ENCODE measurements around the gene GJB2.

The GJB2 gene

GRCh38 chr13:20193162-20193906 lies 596 bp upstream of the GJB2 start:
- H3K9ac ChIP-seq (ENCODE audit: insufficient read length, low read depth), result peak overlapping the region; percentile 61
- no peak for DNase-seq (ENCODE audit: low read depth, low spot score)
- no peaks in the 10 kb centered on the region for H3K9me3 ChIP-seq (ENCODE audit: insufficient read depth, low read length)
- peaks cover 72% of the 10 kb centered on the region for H3K27me3 ChIP-seq (ENCODE audit: insufficient read depth, insufficient read length)
- no peaks in the 10 kb centered on the region for H3K4me1 ChIP-seq (ENCODE audit: insufficient read depth, insufficient read length)
- H3K36me3 ChIP-seq (ENCODE audit: insufficient read depth, insufficient read length, low read length), result no peaks in the 10 kb centered on the region
- H3K4me3 ChIP-seq (ENCODE audit: insufficient read length, low read depth), result peak overlapping the region; percentile 26
- no peak for TF ChIP-seq YY1 (IDR thresholded peaks at IDR 0.05; ENCODE audit: insufficient read depth, insufficient read length)
- no peak for TF ChIP-seq ZNF274 (IDR thresholded peaks at IDR 0.05; ENCODE audit: low read depth, low read length)
- TF ChIP-seq SUZ12 (IDR thresholded peaks at IDR 0.05; ENCODE audit: extremely low read depth, insufficient read depth, insufficient read length), result no peak

- Histone ChIP-seq H3K4me1 (ENCODE audit: insufficient read depth, insufficient read length) (no peaks in the 10 kb centered on the region), H3K27me3 (ENCODE audit: insufficient read depth, insufficient read length) (peaks cover 72% of the 10 kb centered on the region), H3K4me3 (ENCODE audit: insufficient read length, low read depth) (peak overlapping the region; percentile 44), H3K9me3 (ENCODE audit: insufficient read depth, low read length) (no peaks in the 10 kb centered on the region), H3K9ac (ENCODE audit: insufficient read length, low read depth) (peak overlapping the region; percentile 67), H3K36me3 (ENCODE audit: insufficient read depth, insufficient read length, low read length) (no peaks in the 10 kb centered on the region)
- no peak for TF ChIP-seq SUZ12 (IDR thresholded peaks at IDR 0.05; ENCODE audit: extremely low read depth, insufficient read depth, insufficient read length)
- TF ChIP-seq ZNF274 (IDR thresholded peaks at IDR 0.05; ENCODE audit: low read depth, low read length), result no peak
- TF ChIP-seq YY1 (IDR thresholded peaks at IDR 0.05; ENCODE audit: insufficient read depth, insufficient read length), result no peak
- no peak for DNase-seq (ENCODE audit: low read depth, low spot score)
These were observed 441 bp downstream of the GJB2 start for GRCh38 chr13:20192158-20192835.

GRCh38 chr13:20191311-20192157 lies 1.2 kb downstream of the GJB2 start:
- TF ChIP-seq YY1 (IDR thresholded peaks at IDR 0.05; ENCODE audit: insufficient read depth, insufficient read length) (no peak), SUZ12 (IDR thresholded peaks at IDR 0.05; ENCODE audit: extremely low read depth, insufficient read depth, insufficient read length) (no peak), ZNF274 (IDR thresholded peaks at IDR 0.05; ENCODE audit: low read depth, low read length) (no peak)
- peaks cover 72% of the 10 kb centered on the region for H3K27me3 ChIP-seq (ENCODE audit: insufficient read depth, insufficient read length)
- no peaks in the 10 kb centered on the region for H3K4me1 ChIP-seq (ENCODE audit: insufficient read depth, insufficient read length)
- H3K4me3 ChIP-seq (ENCODE audit: insufficient read length, low read depth), result peak overlapping the region; percentile 44
- DNase-seq (ENCODE audit: low read depth, low spot score), result no peak
- no peaks in the 10 kb centered on the region for H3K9me3 ChIP-seq (ENCODE audit: insufficient read depth, low read length)
- peak overlapping the region; percentile 37 for H3K9ac ChIP-seq (ENCODE audit: insufficient read length, low read depth)
- H3K36me3 ChIP-seq (ENCODE audit: insufficient read depth, insufficient read length, low read length), result no peaks in the 10 kb centered on the region

DNA sequence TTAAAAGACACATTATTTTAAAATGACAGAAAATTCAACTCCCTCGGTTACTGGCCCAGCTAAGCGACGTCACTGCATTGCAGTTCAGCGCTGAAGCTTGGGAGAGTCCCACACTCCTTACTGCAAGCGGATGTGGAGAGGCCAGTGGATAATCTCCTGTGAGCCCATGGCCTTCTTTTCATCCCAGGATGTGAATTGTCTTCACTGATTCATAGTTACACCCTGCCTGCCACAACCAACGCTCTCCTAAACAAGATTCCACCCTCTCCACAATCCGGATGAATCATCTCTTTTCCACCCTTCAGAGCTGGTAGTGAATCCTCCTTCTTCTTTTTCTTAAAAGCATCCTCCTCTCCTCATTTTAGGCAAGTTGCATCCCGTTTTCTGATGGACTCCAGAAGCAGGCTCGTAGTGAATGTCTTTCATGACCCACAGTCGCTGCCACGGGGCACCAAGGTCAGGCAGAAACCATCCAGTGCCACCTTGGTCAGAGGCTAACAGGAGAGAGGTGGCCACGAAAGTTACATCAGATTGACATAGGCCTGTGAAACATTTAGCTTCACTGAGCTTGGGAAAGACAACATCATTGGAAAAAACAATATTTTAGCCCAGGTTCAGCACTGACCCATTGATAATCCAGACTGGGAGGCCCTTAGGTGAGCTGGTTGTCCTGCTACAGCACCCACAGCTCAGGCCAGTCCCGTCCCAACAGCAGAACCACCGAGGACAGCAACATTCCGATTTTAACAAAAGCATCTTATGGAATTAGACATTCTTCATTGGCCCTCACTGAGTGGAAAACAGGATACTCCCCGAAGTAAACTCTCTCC lies 2.0 kb downstream of the GJB2 start:
- no peak for DNase-seq (ENCODE audit: low read depth, low spot score)
- no peak for TF ChIP-seq YY1 (IDR thresholded peaks at IDR 0.05; ENCODE audit: insufficient read depth, insufficient read length)
- no peak for TF ChIP-seq ZNF274 (IDR thresholded peaks at IDR 0.05; ENCODE audit: low read depth, low read length)
- TF ChIP-seq SUZ12 (IDR thresholded peaks at IDR 0.05; ENCODE audit: extremely low read depth, insufficient read depth, insufficient read length), result no peak
- no peaks in the 10 kb centered on the region for H3K36me3 ChIP-seq (ENCODE audit: insufficient read depth, insufficient read length, low read length)
- H3K27me3 ChIP-seq (ENCODE audit: insufficient read depth, insufficient read length), result peaks cover 68% of the 10 kb centered on the region
- no peak overlapping the region for H3K9ac ChIP-seq (ENCODE audit: insufficient read length, low read depth)
- H3K4me1 ChIP-seq (ENCODE audit: insufficient read depth, insufficient read length), result no peaks in the 10 kb centered on the region
- H3K4me3 ChIP-seq (ENCODE audit: insufficient read length, low read depth), result no peak overlapping the region
- H3K9me3 ChIP-seq (ENCODE audit: insufficient read depth, low read length), result no peaks in the 10 kb centered on the region

DNA sequence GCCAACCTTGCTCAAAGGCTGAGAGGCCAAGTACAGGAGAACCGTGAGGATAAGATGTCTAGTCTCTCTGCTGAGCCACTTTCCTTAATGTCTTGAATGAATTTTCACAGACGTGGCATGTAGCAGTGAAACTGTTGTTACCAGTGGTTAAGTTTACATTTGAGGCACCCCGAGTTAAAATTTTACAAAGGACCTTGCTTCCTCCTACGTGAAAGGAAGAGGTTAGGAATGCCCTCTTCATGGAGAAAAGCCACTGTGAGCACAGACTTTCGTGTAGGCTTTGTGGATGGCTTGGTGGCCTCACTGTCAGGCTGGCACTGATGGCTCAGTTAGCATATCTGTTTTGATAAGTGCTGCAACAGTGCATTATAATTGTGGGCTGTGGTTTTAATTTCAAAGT lies 2.7 kb downstream of the GJB2 start:
- no peak overlapping the region for H3K9ac ChIP-seq (ENCODE audit: insufficient read length, low read depth)
- no peaks in the 10 kb centered on the region for H3K4me1 ChIP-seq (ENCODE audit: insufficient read depth, insufficient read length)
- H3K36me3 ChIP-seq (ENCODE audit: insufficient read depth, insufficient read length, low read length), result no peaks in the 10 kb centered on the region
- TF ChIP-seq ZNF274 (IDR thresholded peaks at IDR 0.05; ENCODE audit: low read depth, low read length) (no peak), YY1 (IDR thresholded peaks at IDR 0.05; ENCODE audit: insufficient read depth, insufficient read length) (no peak), SUZ12 (IDR thresholded peaks at IDR 0.05; ENCODE audit: extremely low read depth, insufficient read depth, insufficient read length) (no peak)
- no peak overlapping the region for H3K4me3 ChIP-seq (ENCODE audit: insufficient read length, low read depth)
- no peaks in the 10 kb centered on the region for H3K9me3 ChIP-seq (ENCODE audit: insufficient read depth, low read length)
- DNase-seq (ENCODE audit: low read depth, low spot score), result no peak
- peaks cover 62% of the 10 kb centered on the region for H3K27me3 ChIP-seq (ENCODE audit: insufficient read depth, insufficient read length)

DNA sequence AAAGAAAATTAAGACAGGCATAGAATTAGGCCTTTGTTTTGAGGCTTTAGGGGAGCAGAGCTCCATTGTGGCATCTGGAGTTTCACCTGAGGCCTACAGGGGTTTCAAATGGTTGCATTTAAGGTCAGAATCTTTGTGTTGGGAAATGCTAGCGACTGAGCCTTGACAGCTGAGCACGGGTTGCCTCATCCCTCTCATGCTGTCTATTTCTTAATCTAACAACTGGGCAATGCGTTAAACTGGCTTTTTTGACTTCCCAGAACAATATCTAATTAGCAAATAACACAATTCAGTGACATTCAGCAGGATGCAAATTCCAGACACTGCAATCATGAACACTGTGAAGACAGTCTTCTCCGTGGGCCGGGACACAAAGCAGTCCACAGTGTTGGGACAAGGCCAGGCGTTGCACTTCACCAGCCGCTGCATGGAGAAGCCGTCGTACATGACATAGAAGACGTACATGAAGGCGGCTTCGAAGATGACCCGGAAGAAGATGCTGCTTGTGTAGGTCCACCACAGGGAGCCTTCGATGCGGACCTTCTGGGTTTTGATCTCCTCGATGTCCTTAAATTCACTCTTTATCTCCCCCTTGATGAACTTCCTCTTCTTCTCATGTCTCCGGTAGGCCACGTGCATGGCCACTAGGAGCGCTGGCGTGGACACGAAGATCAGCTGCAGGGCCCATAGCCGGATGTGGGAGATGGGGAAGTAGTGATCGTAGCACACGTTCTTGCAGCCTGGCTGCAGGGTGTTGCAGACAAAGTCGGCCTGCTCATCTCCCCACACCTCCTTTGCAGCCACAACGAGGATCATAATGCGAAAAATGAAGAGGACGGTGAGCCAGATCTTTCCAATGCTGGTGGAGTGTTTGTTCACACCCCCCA lies 3.8 kb downstream of the GJB2 start:
- peaks cover 51% of the 10 kb centered on the region for H3K27me3 ChIP-seq (ENCODE audit: insufficient read depth, insufficient read length)
- no peaks in the 10 kb centered on the region for H3K9me3 ChIP-seq (ENCODE audit: insufficient read depth, low read length)
- H3K4me1 ChIP-seq (ENCODE audit: insufficient read depth, insufficient read length), result no peaks in the 10 kb centered on the region
- H3K9ac ChIP-seq (ENCODE audit: insufficient read length, low read depth), result no peak overlapping the region
- no peaks in the 10 kb centered on the region for H3K36me3 ChIP-seq (ENCODE audit: insufficient read depth, insufficient read length, low read length)
- no peak for TF ChIP-seq ZNF274 (IDR thresholded peaks at IDR 0.05; ENCODE audit: low read depth, low read length)
- TF ChIP-seq YY1 (IDR thresholded peaks at IDR 0.05; ENCODE audit: insufficient read depth, insufficient read length), result no peak
- no peak for TF ChIP-seq SUZ12 (IDR thresholded peaks at IDR 0.05; ENCODE audit: extremely low read depth, insufficient read depth, insufficient read length)
- no peak for DNase-seq (ENCODE audit: low read depth, low spot score)
- H3K4me3 ChIP-seq (ENCODE audit: insufficient read length, low read depth), result no peak overlapping the region
